ENCODE measurements around the gene CDC14A. TPM values are rescaled to one million over a fixed set of nuclear protein-coding genes. Genes with fewer than 3 reads are reported as not detected.

Gene CDC14A
- total and polyA plus RNA-seq, 2 donors (not counting 3 experiments of a cell fraction or from before 2014, with no cell fraction given): 3.4 to 13.9 TPM

GRCh38 chr1:100438789-100439188, 86.5 kb downstream of the CDC14A start:
- CTCF ChIA-PET: interaction anchor here (1.1 to 2.5 kb wide), 2 partner anchors 16 to 430 kb away, joined by 3 to 10 read pairs; no protein-coding TSS in a partner anchor
- BruUV-seq (replicated peaks): no TSS peak
- no peak overlapping the region for H3K9ac ChIP-seq (replicated peaks; ENCODE audit: extremely low read depth, insufficient read depth, low read length)
- POLR2A ChIA-PET: no interaction called here
- no peak overlapping the region for H2AFZ ChIP-seq (ENCODE audit: low read depth, low read length)
- FAIRE-seq (no peak), DNase-seq (ENCODE audit: low read depth, low spot score) (no peak)
- no peaks in the 10 kb centered on the region for H3K9me1 ChIP-seq (replicated peaks; ENCODE audit: control insufficient read depth, extremely low read depth, insufficient read depth, low read length)
- H3K27me3 ChIP-seq (ENCODE audit: control insufficient read depth in 2 of 2, insufficient read depth in 2 of 2, low read length in 2 of 2): no peaks in the 10 kb centered on the region
- peaks cover 17% of the 10 kb centered on the region for H3K4me1 ChIP-seq (ENCODE audit: control insufficient read depth, extremely low read depth, insufficient read depth, low read length)
- H3K36me3 ChIP-seq (ENCODE audit: control insufficient read depth in 2 of 2, extremely low read depth in 1 of 2, insufficient read depth in 2 of 2, low read length in 2 of 2): no peaks in the 10 kb centered on the region
- intact Hi-C loops (cut with micrococcal nuclease) (no loop called here), dilution Hi-C loops (cut with MboI; ENCODE audit: extremely low pct_ligation_motif_present, low sequenced_read_pairs) (no loop called here)
- H3K4me3 ChIP-seq (replicated peaks in 1 of 3; ENCODE audit: insufficient read depth in 1 of 3, low read depth in 1 of 3, low read length in 3 of 3): no peak overlapping the region
- TF ChIP-seq GATA2 (IDR thresholded peaks at IDR 0.05; ENCODE audit: insufficient read depth, insufficient read length, low read depth, low read length): no peak
- no peak for TF ChIP-seq EZH2 (IDR thresholded peaks at IDR 0.05; ENCODE audit: borderline replicate concordance, low read depth, low read length, severe bottlenecking)
- TF ChIP-seq JUN (IDR thresholded peaks at IDR 0.05; ENCODE audit: borderline replicate concordance, insufficient read depth, insufficient read length, low read depth): no peak
- no peak for TF ChIP-seq FOS (IDR thresholded peaks at IDR 0.05; ENCODE audit: borderline replicate concordance, insufficient read depth, low read length)
- no peak for TF ChIP-seq POLR2A (IDR thresholded peaks at IDR 0.05; ENCODE audit: low read depth, low read length)
- no peak overlapping the region for H3K4me2 ChIP-seq (ENCODE audit: insufficient read depth, low read length)
- H3K9me3 ChIP-seq (replicated peaks; ENCODE audit: control insufficient read depth, insufficient read depth, low read length): no peaks in the 10 kb centered on the region
- no peak overlapping the region for H3K27ac ChIP-seq (ENCODE audit: insufficient read depth, low read depth, low read length)
- H4K20me1 ChIP-seq (replicated peaks; ENCODE audit: control insufficient read depth, extremely low read depth, insufficient read depth, low read length): no peaks in the 10 kb centered on the region
- no peaks in the 10 kb centered on the region for H3K79me2 ChIP-seq (ENCODE audit: control insufficient read depth, insufficient read depth, low read length)

GRCh38 chr1:100440075-100440809, 87.9 kb downstream of the CDC14A start:
- H3K36me3 ChIP-seq (ENCODE audit: control insufficient read depth in 2 of 2, extremely low read depth in 1 of 2, insufficient read depth in 2 of 2, low read length in 2 of 2): no peaks in the 10 kb centered on the region
- ChIA-PET POLR2A (interaction anchor here (0.6 kb wide), 1 partner anchor 158 kb away, joined by 6 read pairs; no protein-coding TSS in a partner anchor), CTCF (interaction anchor here (1.0 to 2.5 kb wide), 4 partner anchors 9 to 429 kb away, joined by 3 to 10 read pairs (median 5); no protein-coding TSS in a partner anchor)
- peaks cover 31% of the 10 kb centered on the region for H3K4me1 ChIP-seq (ENCODE audit: control insufficient read depth, extremely low read depth, insufficient read depth, low read length)
- no peaks in the 10 kb centered on the region for H3K79me2 ChIP-seq (ENCODE audit: control insufficient read depth, insufficient read depth, low read length)
- no TSS peak for BruUV-seq (replicated peaks)
- dilution Hi-C loops (cut with MboI; ENCODE audit: extremely low pct_ligation_motif_present, low sequenced_read_pairs) (no loop called here), intact Hi-C loops (cut with micrococcal nuclease) (no loop called here)
- H2AFZ ChIP-seq (ENCODE audit: low read depth, low read length): no peak overlapping the region
- no peak overlapping the region for H3K4me2 ChIP-seq (ENCODE audit: insufficient read depth, low read length)
- H3K27me3 ChIP-seq (ENCODE audit: control insufficient read depth in 2 of 2, insufficient read depth in 2 of 2, low read length in 2 of 2): no peaks in the 10 kb centered on the region
- no peak overlapping the region for H3K4me3 ChIP-seq (replicated peaks in 1 of 3; ENCODE audit: insufficient read depth in 1 of 3, low read depth in 1 of 3, low read length in 3 of 3)
- no peaks in the 10 kb centered on the region for H3K9me1 ChIP-seq (replicated peaks; ENCODE audit: control insufficient read depth, extremely low read depth, insufficient read depth, low read length)
- H3K27ac ChIP-seq (ENCODE audit: insufficient read depth, low read depth, low read length): no peak overlapping the region
- DNase-seq (ENCODE audit: low read depth, low spot score) (no peak), FAIRE-seq (no peak)
- no peak overlapping the region for H3K9ac ChIP-seq (replicated peaks; ENCODE audit: extremely low read depth, insufficient read depth, low read length)
- TF ChIP-seq FOS (IDR thresholded peaks at IDR 0.05; ENCODE audit: borderline replicate concordance, insufficient read depth, low read length) (no peak), GATA2 (IDR thresholded peaks at IDR 0.05; ENCODE audit: insufficient read depth, insufficient read length, low read depth, low read length) (no peak), POLR2AphosphoS5 (IDR thresholded peaks at IDR 0.05; ENCODE audit: insufficient read depth, low read depth, low read length) (no peak), EZH2 (IDR thresholded peaks at IDR 0.05; ENCODE audit: borderline replicate concordance, low read depth, low read length, severe bottlenecking) (no peak), POLR2A (IDR thresholded peaks at IDR 0.05; ENCODE audit: low read depth, low read length) (no peak), CTCF (IDR thresholded peaks at IDR 0.05; ENCODE audit: extremely low read depth in 1 of 2, insufficient read depth in 1 of 2, low read depth in 1 of 2, low read length in 2 of 2) (no peak), MYC (IDR thresholded peaks at IDR 0.05; ENCODE audit: low read depth, low read length) (no peak), MAX (IDR thresholded peaks at IDR 0.05; ENCODE audit: insufficient read depth, insufficient read length) (no peak), JUN (IDR thresholded peaks at IDR 0.05; ENCODE audit: borderline replicate concordance, insufficient read depth, insufficient read length, low read depth) (no peak)
- H4K20me1 ChIP-seq (replicated peaks; ENCODE audit: control insufficient read depth, extremely low read depth, insufficient read depth, low read length): no peaks in the 10 kb centered on the region
- H3K9me3 ChIP-seq (replicated peaks; ENCODE audit: control insufficient read depth, insufficient read depth, low read length): no peaks in the 10 kb centered on the region

Data from endothelial cell of umbilical vein (primary cell).